ENCODE data around the gene IZUMO4.

Gene IZUMO4

DNA sequence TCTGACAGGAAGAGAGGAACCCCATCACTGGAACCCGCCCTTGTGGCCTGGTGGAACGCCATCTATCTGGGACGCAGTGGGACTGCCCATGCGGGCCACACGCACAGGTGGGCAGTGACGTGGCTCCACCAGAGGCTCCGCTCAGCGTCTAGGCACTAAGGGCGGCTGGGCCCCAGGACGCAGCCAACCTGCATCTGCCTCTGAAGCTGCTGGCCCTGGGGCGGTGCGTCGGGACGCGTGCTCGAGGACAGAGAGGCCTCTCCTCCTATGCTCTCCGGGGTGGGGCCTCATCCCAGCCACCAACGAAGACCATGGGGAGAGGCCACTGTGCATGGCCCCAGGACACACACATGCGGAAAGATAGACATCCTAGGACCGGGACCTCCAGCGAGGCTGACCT lies 18.1 kb downstream of the IZUMO4 start:
- H3K4me3 ChIP-seq (ENCODE audit: low read depth in 1 of 2, low read length in 1 of 2), result no peak overlapping the region

DNA sequence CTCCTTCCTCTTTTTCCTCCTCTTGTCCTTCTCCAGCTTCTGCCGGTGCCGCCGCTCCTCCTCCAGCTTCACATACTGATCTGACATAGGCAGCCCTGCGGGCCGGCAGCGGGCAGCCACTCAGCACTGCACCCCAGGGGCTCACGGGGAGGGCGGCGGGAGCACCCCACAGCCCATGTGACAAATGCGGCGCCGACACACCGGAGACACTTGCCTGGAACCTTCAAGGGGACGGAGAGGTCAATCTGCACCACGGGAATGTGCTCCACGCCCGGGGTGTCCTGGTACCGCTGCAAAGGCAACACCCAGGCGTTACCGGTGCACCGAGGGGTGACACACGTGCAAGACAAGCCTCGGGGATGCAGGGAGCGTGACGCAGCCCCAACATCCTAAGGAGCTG lies 18.6 kb downstream of the IZUMO4 start:
- TF ChIP-seq, protein P1, sequence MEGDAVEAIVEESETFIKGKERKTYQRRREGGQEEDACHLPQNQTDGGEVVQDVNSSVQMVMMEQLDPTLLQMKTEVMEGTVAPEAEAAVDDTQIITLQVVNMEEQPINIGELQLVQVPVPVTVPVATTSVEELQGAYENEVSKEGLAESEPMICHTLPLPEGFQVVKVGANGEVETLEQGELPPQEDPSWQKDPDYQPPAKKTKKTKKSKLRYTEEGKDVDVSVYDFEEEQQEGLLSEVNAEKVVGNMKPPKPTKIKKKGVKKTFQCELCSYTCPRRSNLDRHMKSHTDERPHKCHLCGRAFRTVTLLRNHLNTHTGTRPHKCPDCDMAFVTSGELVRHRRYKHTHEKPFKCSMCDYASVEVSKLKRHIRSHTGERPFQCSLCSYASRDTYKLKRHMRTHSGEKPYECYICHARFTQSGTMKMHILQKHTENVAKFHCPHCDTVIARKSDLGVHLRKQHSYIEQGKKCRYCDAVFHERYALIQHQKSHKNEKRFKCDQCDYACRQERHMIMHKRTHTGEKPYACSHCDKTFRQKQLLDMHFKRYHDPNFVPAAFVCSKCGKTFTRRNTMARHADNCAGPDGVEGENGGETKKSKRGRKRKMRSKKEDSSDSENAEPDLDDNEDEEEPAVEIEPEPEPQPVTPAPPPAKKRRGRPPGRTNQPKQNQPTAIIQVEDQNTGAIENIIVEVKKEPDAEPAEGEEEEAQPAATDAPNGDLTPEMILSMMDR (IDR thresholded peaks at IDR 0.05), result no peak
- Histone ChIP-seq H3K36me3 (peaks cover 98% of the 10 kb centered on the region), H3K4me1 (ENCODE audit: control insufficient read depth in 1 of 2, insufficient read depth in 1 of 2, low read depth in 1 of 2, low read length in 1 of 2) (no peaks in the 10 kb centered on the region), H3K9me3 (no peaks in the 10 kb centered on the region), H3K4me3 (ENCODE audit: low read depth in 1 of 2, low read length in 1 of 2) (no peak overlapping the region), H3K27ac (no peak overlapping the region), H3K27me3 (no peaks in the 10 kb centered on the region)

More for the DNA sequence above, 18.1 kb downstream of the IZUMO4 start:
- no peak overlapping the region for H3K27ac ChIP-seq
- H3K4me1 ChIP-seq (ENCODE audit: control insufficient read depth in 1 of 2, insufficient read depth in 1 of 2, low read depth in 1 of 2, low read length in 1 of 2), result no peaks in the 10 kb centered on the region
- H3K9me3 ChIP-seq, result no peaks in the 10 kb centered on the region
- peaks cover 98% of the 10 kb centered on the region for H3K36me3 ChIP-seq
- H3K27me3 ChIP-seq, result no peaks in the 10 kb centered on the region
- TF ChIP-seq, protein P1 (IDR thresholded peaks at IDR 0.05), result no peak

DNA sequence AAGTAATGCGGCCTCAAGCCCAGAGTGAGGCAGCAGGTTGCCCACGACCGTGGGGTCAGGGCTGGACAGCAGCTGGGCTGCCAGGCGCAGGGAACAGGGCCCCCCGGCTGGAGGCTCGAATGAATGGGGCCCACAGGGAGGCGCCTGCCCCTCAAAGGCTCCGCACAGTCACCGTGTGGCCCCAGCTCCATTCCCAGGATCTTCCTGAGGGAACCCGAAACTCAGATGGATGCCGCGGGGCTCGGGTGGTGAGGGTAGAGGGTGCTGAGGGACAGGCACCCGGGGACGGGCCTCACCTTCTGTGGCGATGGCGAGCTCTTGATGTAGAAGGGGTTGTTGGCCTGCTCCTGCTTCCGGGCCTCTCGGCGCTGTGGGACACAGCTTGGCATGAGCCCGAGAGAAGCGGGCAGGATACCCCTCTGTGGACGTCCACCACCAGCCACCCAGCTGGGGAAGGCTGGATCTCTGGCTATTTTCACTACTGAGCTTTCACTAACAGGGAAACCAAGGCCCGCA lies 19.3 kb downstream of the IZUMO4 start:
- H3K27ac ChIP-seq, result no peak overlapping the region
- H3K27me3 ChIP-seq, result no peaks in the 10 kb centered on the region
- H3K4me1 ChIP-seq (ENCODE audit: control insufficient read depth in 1 of 2, insufficient read depth in 1 of 2, low read depth in 1 of 2, low read length in 1 of 2), result no peaks in the 10 kb centered on the region
- no peaks in the 10 kb centered on the region for H3K9me3 ChIP-seq
- TF ChIP-seq, protein P1 (IDR thresholded peaks at IDR 0.05), result no peak
- no peak overlapping the region for H3K4me3 ChIP-seq (ENCODE audit: low read depth in 1 of 2, low read length in 1 of 2)
- H3K36me3 ChIP-seq, result peaks cover 98% of the 10 kb centered on the region

DNA sequence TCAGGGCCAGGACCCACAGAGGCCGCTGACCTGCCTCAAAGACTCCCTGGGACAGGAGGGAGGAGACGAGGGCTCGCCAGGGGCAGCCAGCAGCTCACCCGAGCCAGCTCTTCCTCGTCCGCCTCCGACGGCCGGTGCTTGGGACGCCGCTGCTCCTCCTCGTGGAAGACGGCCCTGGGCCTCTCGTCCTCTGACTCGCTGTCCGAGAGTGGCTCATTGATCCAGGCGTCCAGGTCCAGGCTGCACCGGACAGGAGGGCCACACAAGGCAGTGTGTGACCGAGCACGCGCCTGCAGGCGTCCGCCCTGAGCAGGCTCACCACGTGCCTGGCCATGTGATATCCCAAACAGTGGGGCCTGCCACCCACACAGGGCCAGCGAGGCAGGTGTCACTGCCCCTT lies 19.8 kb downstream of the IZUMO4 start:
- TF ChIP-seq, protein P1 (IDR thresholded peaks at IDR 0.05), result no peak
- no peaks in the 10 kb centered on the region for H3K4me1 ChIP-seq (ENCODE audit: control insufficient read depth in 1 of 2, insufficient read depth in 1 of 2, low read depth in 1 of 2, low read length in 1 of 2)
- H3K27ac ChIP-seq, result no peak overlapping the region
- no peak overlapping the region for H3K4me3 ChIP-seq (ENCODE audit: low read depth in 1 of 2, low read length in 1 of 2)
- no peaks in the 10 kb centered on the region for H3K27me3 ChIP-seq
- H3K9me3 ChIP-seq, result no peaks in the 10 kb centered on the region
- peaks cover 98% of the 10 kb centered on the region for H3K36me3 ChIP-seq

DNA sequence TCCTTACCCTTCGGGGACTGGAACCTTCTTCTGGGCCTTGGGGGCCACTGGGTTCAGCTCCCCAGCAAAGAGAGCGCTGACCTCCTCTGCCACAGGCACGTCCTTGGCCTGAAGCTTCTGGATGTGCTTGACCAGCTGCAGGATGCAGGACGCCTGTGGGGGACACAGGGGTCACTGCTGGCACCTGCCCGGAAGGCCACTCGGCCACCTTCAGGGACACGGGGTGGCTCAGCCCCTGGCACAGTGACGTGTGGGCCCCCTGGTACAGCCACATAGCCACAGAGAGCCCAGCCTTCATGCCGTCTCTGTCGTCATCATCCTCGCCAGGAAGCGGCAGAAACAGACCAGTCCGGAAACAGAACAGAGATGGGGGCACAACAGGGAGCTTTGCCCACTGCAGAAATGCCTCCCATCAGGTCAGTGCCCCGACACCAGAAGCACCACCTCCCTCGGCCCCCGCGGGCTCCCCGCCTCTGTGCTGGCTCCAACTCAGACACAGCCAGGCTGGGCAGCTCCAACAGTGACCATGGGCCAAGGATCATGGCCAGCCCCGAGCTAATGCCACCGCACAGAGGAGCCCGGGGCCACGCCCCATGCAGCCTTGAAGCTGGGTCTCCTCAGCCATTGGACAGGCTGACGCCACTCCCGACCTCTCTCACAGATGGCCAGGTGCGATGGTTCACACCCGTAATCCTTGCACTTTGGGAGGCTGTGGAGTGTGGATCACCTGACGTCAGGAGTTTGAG lies 20.7 kb downstream of the IZUMO4 start:
- Histone ChIP-seq H3K36me3 (peaks cover 98% of the 10 kb centered on the region), H3K27ac (no peak overlapping the region), H3K9me3 (no peaks in the 10 kb centered on the region), H3K27me3 (no peaks in the 10 kb centered on the region), H3K4me3 (ENCODE audit: low read depth in 1 of 2, low read length in 1 of 2) (no peak overlapping the region), H3K4me1 (ENCODE audit: control insufficient read depth in 1 of 2, insufficient read depth in 1 of 2, low read depth in 1 of 2, low read length in 1 of 2) (no peaks in the 10 kb centered on the region)
- TF ChIP-seq, protein P1 (IDR thresholded peaks at IDR 0.05), result no peak

All from neutrophil (primary cell).